ENCODE data around the gene RALGDS.
"Not testable (repeated sequence)": the region's sequence is repeated elsewhere in the genome, so short reads cannot be mapped to it uniquely, and the experiment has no call there.

RALGDS gene

GRCh38 chr9:133089271-133089671, 31.8 kb downstream of the RALGDS start:
- TF ChIP-seq Cebpa-rat (IDR thresholded peaks at IDR 0.05), result no peak
- no peak overlapping the region for H3K4me2 ChIP-seq
- peaks cover 11% of the 10 kb centered on the region; the same call in 1 of the 2 replicates for H3K36me3 ChIP-seq
- no peak overlapping the region for H3K9ac ChIP-seq
- no peaks in the 10 kb centered on the region for H4K20me1 ChIP-seq
- peaks cover 13% of the 10 kb centered on the region for H3K4me1 ChIP-seq
- H3K27ac ChIP-seq, result no peak overlapping the region
- H3K4me3 ChIP-seq, result no peak overlapping the region
- H3K27me3 ChIP-seq, result no peaks in the 10 kb centered on the region
- no peaks in the 10 kb centered on the region for H3K9me3 ChIP-seq

- no peak overlapping the region for H3K4me2 ChIP-seq
- TF ChIP-seq Cebpa-rat (IDR thresholded peaks at IDR 0.05), result no peak
- H3K4me1 ChIP-seq, result peaks cover 15% of the 10 kb centered on the region
- no peak overlapping the region for H3K4me3 ChIP-seq
- H3K27me3 ChIP-seq, result no peaks in the 10 kb centered on the region
- H4K20me1 ChIP-seq, result no peaks in the 10 kb centered on the region
- no peak overlapping the region for H3K27ac ChIP-seq
- H3K9me3 ChIP-seq, result no peaks in the 10 kb centered on the region
- H3K9ac ChIP-seq, result no peak overlapping the region
- peaks cover 6% of the 10 kb centered on the region; the same call in 1 of the 2 replicates for H3K36me3 ChIP-seq
Observed at GRCh38 chr9:133088756-133089155, 32.3 kb downstream of the RALGDS start.

GRCh38 chr9:133088146-133088750, 32.8 kb downstream of the RALGDS start:
- H3K36me3 ChIP-seq, result peaks cover 6% of the 10 kb centered on the region; the same call in 1 of the 2 replicates
- no peak for TF ChIP-seq Cebpa-rat (IDR thresholded peaks at IDR 0.05)
- H3K4me3 ChIP-seq, result no peak overlapping the region
- H3K9ac ChIP-seq, result no peak overlapping the region
- H3K27ac ChIP-seq, result no peak overlapping the region
- no peaks in the 10 kb centered on the region for H3K27me3 ChIP-seq
- H3K4me1 ChIP-seq, result peaks cover 18% of the 10 kb centered on the region
- H3K4me2 ChIP-seq, result no peak overlapping the region
- H4K20me1 ChIP-seq, result no peaks in the 10 kb centered on the region
- H3K9me3 ChIP-seq, result no peaks in the 10 kb centered on the region

- H4K20me1 ChIP-seq, result no peaks in the 10 kb centered on the region
- H3K27ac ChIP-seq, result no peak overlapping the region
- no peaks in the 10 kb centered on the region for H3K27me3 ChIP-seq
- peaks cover 6% of the 10 kb centered on the region; the same call in 1 of the 2 replicates for H3K36me3 ChIP-seq
- no peak overlapping the region for H3K9ac ChIP-seq
- H3K4me2 ChIP-seq, result peak overlapping the region; percentile 37
- TF ChIP-seq Cebpa-rat (IDR thresholded peaks at IDR 0.05), result no peak
- peaks cover 18% of the 10 kb centered on the region for H3K4me1 ChIP-seq
- H3K4me3 ChIP-seq, result no peak overlapping the region
- no peaks in the 10 kb centered on the region for H3K9me3 ChIP-seq
Observed at GRCh38 chr9:133087429-133088145, 33.5 kb downstream of the RALGDS start.

GRCh38 chr9:133086894-133087293, 34.1 kb downstream of the RALGDS start:
- Histone ChIP-seq H4K20me1 (no peaks in the 10 kb centered on the region), H3K4me1 (peaks cover 25% of the 10 kb centered on the region), H3K27ac (no peak overlapping the region), H3K4me2 (peak overlapping the region; percentile 37), H3K27me3 (no peaks in the 10 kb centered on the region), H3K9ac (no peak overlapping the region), H3K36me3 (peaks cover 6% of the 10 kb centered on the region; the same call in 1 of the 2 replicates), H3K4me3 (no peak overlapping the region), H3K9me3 (no peaks in the 10 kb centered on the region)
- TF ChIP-seq Cebpa-rat (IDR thresholded peaks at IDR 0.05), result no peak

GRCh38 chr9:133086212-133086860, 34.7 kb downstream of the RALGDS start:
- Histone ChIP-seq H3K4me1 (peaks cover 30% of the 10 kb centered on the region), H3K4me2 (0 out of 2 replicates have a peak overlapping the region, but pooled peaks have one; percentile 37)
- not testable (repeated sequence) for H3K9ac ChIP-seq, H4K20me1 ChIP-seq, H3K27me3 ChIP-seq, H3K9me3 ChIP-seq, H3K4me3 ChIP-seq, H3K36me3 ChIP-seq, H3K27ac ChIP-seq

- H3K27me3 ChIP-seq, H3K27ac ChIP-seq, H3K9me3 ChIP-seq, H3K4me3 ChIP-seq, H4K20me1 ChIP-seq, H3K36me3 ChIP-seq, H3K9ac ChIP-seq: not testable (repeated sequence)
- Histone ChIP-seq H3K4me2 (peak overlapping the region; percentile 55; the same call in 1 of the 2 replicates), H3K4me1 (peaks cover 46% of the 10 kb centered on the region)
Observed at GRCh38 chr9:133083688-133084087, 37.4 kb downstream of the RALGDS start.

GRCh38 chr9:133081957-133082644, 38.9 kb downstream of the RALGDS start:
- H3K9ac ChIP-seq, H3K4me3 ChIP-seq, H3K36me3 ChIP-seq, H4K20me1 ChIP-seq, H3K9me3 ChIP-seq, H3K27me3 ChIP-seq, H3K27ac ChIP-seq: not testable (repeated sequence)
- Histone ChIP-seq H3K4me1 (peaks cover 38% of the 10 kb centered on the region), H3K4me2 (peak overlapping the region; percentile 61)

GRCh38 chr9:133080786-133081779, 40.0 kb downstream of the RALGDS start:
- H3K27me3 ChIP-seq, H4K20me1 ChIP-seq, H3K9ac ChIP-seq, H3K36me3 ChIP-seq, H3K4me3 ChIP-seq, H3K27ac ChIP-seq, H3K9me3 ChIP-seq: not testable (repeated sequence)
- peaks cover 33% of the 10 kb centered on the region for H3K4me1 ChIP-seq
- peak overlapping the region; percentile 61 for H3K4me2 ChIP-seq
